HEK293T (cell line): Measurements from ENCODE around the gene TEC.
"Not testable (repeated sequence)": the region's sequence is repeated elsewhere in the genome, so short reads cannot be mapped to it uniquely, and the experiment has no call there.

ENCODE experiments used
- CTCF ChIA-PET: fragments of 350-600 bp; formaldehyde crosslinking; extraction: SDS; loops from one replicate; lab custom pipeline; 2021; ENCODE audit warnings: antibody characterized with exemption, inconsistent platforms; lab: Yijun Ruan, JAX
- POLR2A ChIA-PET: fragments of 350-600 bp; formaldehyde crosslinking; extraction: SDS; loops from one replicate; lab custom pipeline; 2020; ENCODE audit warnings: antibody characterized with exemption, inconsistent platforms; lab: Yijun Ruan, JAX
- DNase-seq: peaks from one replicate; pipeline ENCODE4 v3.0.0; 2012; ENCODE audit warnings: mixed read lengths; ENCODE audit errors: extremely low spot score
- ARNT ChIP-seq: fragments of 450-650 bp; IDR thresholded peaks from 2 replicates; pipeline ENCODE4 v1.6.1; 2017; ENCODE audit warnings: mild to moderate bottlenecking
- BHLHE40 ChIP-seq: fragments of 450-650 bp; IDR thresholded peaks from 2 replicates; pipeline ENCODE4 v1.6.1; 2016; ENCODE audit warnings: mild to moderate bottlenecking, moderate library complexity, borderline replicate concordance
- CTBP1 ChIP-seq: fragments of 450-650 bp; IDR thresholded peaks from 2 replicates; pipeline ENCODE4 v1.6.1; 2016; ENCODE audit warnings: borderline replicate concordance
- ELF4 ChIP-seq: fragments of 450-650 bp; IDR thresholded peaks from 2 replicates; pipeline ENCODE4 v1.6.1; 2017; ENCODE audit warnings: antibody characterized with exemption
- FOXA1 ChIP-seq: fragments of 450-650 bp; IDR thresholded peaks from 2 replicates; pipeline ENCODE4 v1.6.1; 2016; ENCODE audit warnings: mild to moderate bottlenecking
- FOXK2 ChIP-seq: fragments of 450-650 bp; IDR thresholded peaks from 2 replicates; pipeline ENCODE4 v1.6.1; 2016; ENCODE audit warnings: mild to moderate bottlenecking
- FOXM1 ChIP-seq: fragments of 450-650 bp; IDR thresholded peaks from 2 replicates; pipeline ENCODE4 v1.6.1; 2017; ENCODE audit warnings: mild to moderate bottlenecking, borderline replicate concordance
- HDGF ChIP-seq: fragments of 450-650 bp; IDR thresholded peaks from 2 replicates; pipeline ENCODE4 v1.6.1; 2017; ENCODE audit warnings: antibody characterized with exemption, borderline replicate concordance
- L3MBTL2 ChIP-seq: fragments of 450-650 bp; conservative IDR thresholded peaks from 2 replicates; pipeline ENCODE4 v1.6.1; 2016; ENCODE audit warnings: mild to moderate bottlenecking
- LEF1 ChIP-seq: fragments of 450-650 bp; IDR thresholded peaks from 2 replicates; pipeline ENCODE4 v1.6.1; 2017; ENCODE audit warnings: mild to moderate bottlenecking, borderline replicate concordance
- NFRKB ChIP-seq: fragments of 450-650 bp; IDR thresholded peaks from 2 replicates; pipeline ENCODE4 v1.6.1; 2016; ENCODE audit warnings: mild to moderate bottlenecking, moderate library complexity
- SP1 ChIP-seq: fragments of 450-650 bp; IDR thresholded peaks from 2 replicates; pipeline ENCODE4 v1.6.1; 2017
- SUZ12 ChIP-seq: fragments of 450-650 bp; IDR thresholded peaks from 2 replicates; pipeline ENCODE4 v1.6.1; 2016; ENCODE audit warnings: mild to moderate bottlenecking
- TARDBP ChIP-seq: fragments of 450-650 bp; IDR thresholded peaks from 2 replicates; pipeline ENCODE4 v1.6.1; 2016
- ZNF384 ChIP-seq: fragments of 450-650 bp; IDR thresholded peaks from 2 replicates; pipeline ENCODE4 v1.6.1; 2016
- TF ChIP-seq, protein P1 (sequence below): fragments of 450-650 bp; IDR thresholded peaks from 2 replicates; pipeline ENCODE4 v1.6.1; 2016

TEC gene

DNA sequence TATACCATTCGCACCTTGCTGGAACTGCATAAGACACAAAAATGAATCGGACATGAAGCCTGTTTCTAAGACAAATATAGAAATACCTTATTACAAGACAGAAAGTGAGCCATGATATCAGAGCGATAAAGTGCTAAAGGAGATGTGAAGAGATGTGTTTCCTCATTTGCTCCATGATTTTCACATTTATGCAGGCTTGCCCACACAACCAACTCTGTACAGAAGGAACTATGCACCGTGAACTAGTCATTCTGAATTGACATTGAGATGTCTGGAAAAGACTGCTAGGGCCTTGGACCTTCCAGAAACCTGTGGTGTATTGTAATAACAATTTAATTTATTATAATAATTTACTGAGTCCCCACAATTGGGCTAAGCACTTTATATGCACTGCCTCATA lies 97.0 kb downstream of the TEC start:
- ChIA-PET CTCF (no interaction called here), POLR2A (no interaction called here)
- TF ChIP-seq L3MBTL2 (no peak), CTBP1 (no peak), BHLHE40 (no peak), ELF4 (no peak), SP1 (no peak), ZNF384 (no peak), NFRKB (no peak), SUZ12 (no peak), ARNT (no peak), FOXK2 (no peak), LEF1 (no peak), HDGF (no peak), TARDBP (no peak), FOXA1 (no peak), FOXM1 (no peak)
- TF ChIP-seq, protein P1, sequence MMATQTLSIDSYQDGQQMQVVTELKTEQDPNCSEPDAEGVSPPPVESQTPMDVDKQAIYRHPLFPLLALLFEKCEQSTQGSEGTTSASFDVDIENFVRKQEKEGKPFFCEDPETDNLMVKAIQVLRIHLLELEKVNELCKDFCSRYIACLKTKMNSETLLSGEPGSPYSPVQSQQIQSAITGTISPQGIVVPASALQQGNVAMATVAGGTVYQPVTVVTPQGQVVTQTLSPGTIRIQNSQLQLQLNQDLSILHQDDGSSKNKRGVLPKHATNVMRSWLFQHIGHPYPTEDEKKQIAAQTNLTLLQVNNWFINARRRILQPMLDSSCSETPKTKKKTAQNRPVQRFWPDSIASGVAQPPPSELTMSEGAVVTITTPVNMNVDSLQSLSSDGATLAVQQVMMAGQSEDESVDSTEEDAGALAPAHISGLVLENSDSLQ: no peak
- no peak for DNase-seq

DNA sequence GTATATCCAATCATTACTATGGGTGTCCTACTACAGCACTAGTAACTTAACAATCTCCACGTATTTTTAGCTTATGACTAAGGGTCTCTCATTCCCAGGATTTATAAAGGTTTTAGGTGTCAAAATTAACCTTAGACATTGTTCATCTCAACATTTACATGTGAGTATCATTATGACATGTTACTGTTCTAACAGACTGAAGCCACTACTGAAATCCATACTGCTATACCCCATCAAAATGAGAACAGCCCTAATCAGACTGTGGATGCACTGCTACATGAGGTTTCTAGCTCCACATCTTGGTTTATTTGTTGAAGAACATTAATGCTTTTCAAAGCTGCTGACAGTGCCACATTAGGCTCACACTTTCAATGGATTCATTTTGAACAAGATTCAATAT lies 100.0 kb downstream of the TEC start:
- ChIA-PET CTCF (no interaction called here), POLR2A (no interaction called here)
- TF ChIP-seq ELF4: no peak
- no peak for TF ChIP-seq FOXA1
- no peak for TF ChIP-seq CTBP1
- no peak for TF ChIP-seq TARDBP
- TF ChIP-seq LEF1: no peak
- no peak for TF ChIP-seq NFRKB
- TF ChIP-seq FOXK2: no peak
- TF ChIP-seq ARNT: no peak
- DNase-seq: no peak

DNA sequence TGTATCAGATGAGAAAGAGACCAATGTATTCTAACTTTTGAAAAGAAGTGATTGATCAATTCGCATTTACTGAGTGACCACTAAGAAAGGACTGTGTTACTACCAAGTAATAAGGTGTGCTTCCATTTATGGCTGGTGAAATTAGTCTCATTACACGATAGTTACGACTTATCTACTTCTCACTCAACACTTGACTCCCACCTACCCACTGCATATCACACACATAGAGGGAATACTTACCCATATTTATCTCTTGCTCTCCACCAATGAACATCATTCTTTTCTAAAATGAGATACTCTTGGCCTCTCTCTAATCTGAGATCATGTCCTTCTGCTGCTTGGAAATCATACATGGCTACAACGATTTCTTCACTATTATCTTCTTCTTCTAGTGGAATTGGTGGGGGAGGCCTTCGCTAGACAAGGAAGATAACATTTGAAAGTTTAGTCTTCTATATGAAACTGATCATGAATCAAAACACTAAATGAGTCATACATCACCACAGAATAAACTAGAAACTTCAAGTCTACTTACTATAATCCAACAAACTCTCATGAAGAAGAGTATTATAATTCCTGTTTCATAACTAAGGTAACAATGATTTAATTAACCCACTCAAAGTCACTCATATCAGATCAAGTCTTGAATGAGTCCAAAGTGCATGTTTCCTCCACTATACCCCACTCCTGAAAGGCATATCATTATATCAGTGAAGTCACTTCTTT lies 101.9 kb downstream of the TEC start:
- ChIA-PET POLR2A (no interaction called here), CTCF (no interaction called here)
- TF ChIP-seq CTBP1 (no peak), TARDBP (no peak), LEF1 (no peak), FOXK2 (no peak), NFRKB (no peak), ARNT (no peak), FOXA1 (no peak)
- no peak for DNase-seq

DNA sequence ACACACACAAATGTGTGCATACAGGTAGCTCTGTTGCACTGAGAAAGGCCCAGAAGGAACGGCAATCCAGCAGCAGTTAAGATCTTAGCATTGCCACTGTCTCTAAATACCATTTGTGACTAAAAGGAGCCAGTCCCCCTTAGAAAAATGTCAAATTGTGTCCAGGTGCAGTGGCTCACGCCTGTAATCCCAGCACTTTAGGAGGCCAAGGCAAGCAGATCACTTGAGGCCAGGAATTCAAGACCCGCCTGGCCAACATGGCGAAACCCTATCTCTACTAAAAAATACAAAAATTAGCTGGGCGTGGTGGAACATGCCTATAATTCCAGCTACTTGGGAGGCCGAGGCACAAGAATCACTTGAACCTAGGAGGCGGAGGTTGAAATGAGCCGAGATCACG lies 105.1 kb downstream of the TEC start:
- CTCF ChIA-PET, POLR2A ChIA-PET, DNase-seq: not testable (repeated sequence)

DNA sequence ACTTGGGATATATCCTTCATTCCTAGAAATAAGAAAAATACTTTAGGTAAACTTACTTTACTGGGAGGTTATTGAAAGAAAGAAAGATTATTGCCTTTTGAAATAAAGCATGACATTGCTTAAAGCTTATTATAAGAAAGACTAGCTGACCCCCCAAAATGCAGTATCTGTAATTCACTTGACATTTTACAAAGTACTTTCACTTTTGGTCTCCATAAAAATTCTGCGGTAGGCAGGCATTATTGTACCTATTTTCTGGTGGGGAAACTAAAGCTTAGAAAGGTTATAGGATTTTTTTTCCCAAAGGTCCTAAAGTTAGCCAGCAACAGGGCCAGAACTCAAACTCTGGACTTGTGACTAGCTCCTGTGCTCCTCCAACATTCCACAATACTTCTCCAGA lies 105.9 kb downstream of the TEC start:
- ChIA-PET POLR2A (no interaction called here), CTCF (no interaction called here)
- TF ChIP-seq SP1: no peak
- no peak for TF ChIP-seq L3MBTL2
- no peak for TF ChIP-seq CTBP1
- no peak for TF ChIP-seq FOXM1
- no peak for TF ChIP-seq FOXK2
- TF ChIP-seq, protein P1: no peak
- no peak for TF ChIP-seq LEF1
- no peak for DNase-seq

DNA sequence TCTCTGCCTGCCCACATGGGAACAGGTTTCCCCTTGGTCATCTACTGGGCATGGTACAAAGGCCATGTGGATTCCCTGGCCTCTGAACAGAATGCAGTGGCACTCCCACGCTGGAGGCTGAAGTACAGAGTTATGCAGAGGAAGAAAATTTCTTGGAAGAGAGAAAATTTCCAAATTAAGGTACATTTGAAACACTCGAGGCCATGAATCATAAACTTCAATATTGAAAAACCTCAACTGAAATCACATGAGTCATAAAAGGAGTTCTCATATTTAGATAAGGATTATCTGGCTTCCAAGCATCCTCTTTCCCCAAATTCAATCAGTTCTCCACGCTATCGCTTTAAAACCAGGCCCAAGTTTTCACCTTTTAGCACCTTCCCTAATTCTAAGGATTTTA lies 107.5 kb downstream of the TEC start:
- TF ChIP-seq LEF1 (no peak), L3MBTL2 (no peak), FOXM1 (no peak), BHLHE40 (no peak), ZNF384 (no peak), HDGF (no peak), FOXA1 (no peak), TARDBP (no peak), SP1 (no peak), FOXK2 (no peak), CTBP1 (no peak), SUZ12 (no peak), NFRKB (no peak), ELF4 (no peak), ARNT (no peak)
- TF ChIP-seq, protein P1: no peak
- DNase-seq: no peak
- ChIA-PET POLR2A (no interaction called here), CTCF (no interaction called here)

DNA sequence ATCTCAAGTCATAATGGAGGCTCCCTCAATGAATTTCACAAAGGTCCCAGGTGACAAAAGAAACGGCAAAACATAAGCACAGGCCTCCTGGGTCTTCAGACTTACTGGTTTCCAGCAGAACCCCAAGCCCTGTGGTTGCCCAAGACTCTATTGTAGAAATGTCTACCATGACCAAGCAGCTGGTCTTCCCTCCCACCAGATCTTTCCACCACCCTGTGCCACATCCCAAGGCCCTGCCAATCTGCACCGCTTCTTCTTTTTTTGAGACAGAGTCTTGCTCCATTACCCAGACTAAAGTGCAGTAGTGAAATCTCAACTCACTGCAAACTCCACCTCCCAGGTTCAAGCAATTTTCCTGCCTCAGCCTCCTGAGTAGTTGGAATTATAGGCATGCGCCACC lies 112.4 kb downstream of the TEC start:
- DNase-seq: no peak
- CTCF ChIA-PET: no interaction called here
- POLR2A ChIA-PET: no interaction called here
- TF ChIP-seq ELF4: no peak
- no peak for TF ChIP-seq ZNF384
- no peak for TF ChIP-seq FOXM1
- TF ChIP-seq LEF1: no peak
- TF ChIP-seq HDGF: no peak
- no peak for TF ChIP-seq CTBP1
- TF ChIP-seq, protein P1: no peak
- TF ChIP-seq SP1: no peak
- TF ChIP-seq FOXK2: no peak
- TF ChIP-seq SUZ12: no peak
- no peak for TF ChIP-seq TARDBP
- no peak for TF ChIP-seq FOXA1
- no peak for TF ChIP-seq NFRKB
- TF ChIP-seq BHLHE40: no peak
- no peak for TF ChIP-seq ARNT
- no peak for TF ChIP-seq L3MBTL2
